ENCODE results near the gene PRIM2. TPM values are rescaled to one million over a fixed set of nuclear protein-coding genes. Genes with fewer than 3 reads are reported as not detected.

PRIM2 gene
- polyA plus RNA-seq, 4 donors = 16.4 to 20.9 (median 18.3) TPM

Other genes starting within 250 kb of the PRIM2 start
- gene ZNF451, start 227.4 kb upstream of the PRIM2 start, polyA plus RNA-seq (ENCODE audit: insufficient read length in 4 of 4) = 10 to 100 TPM; 28.1 to 41.9 (median 38.5) TPM
- gene BAG2, start 145.3 kb upstream of the PRIM2 start, polyA plus RNA-seq (ENCODE audit: insufficient read length in 4 of 4) = 1 to 10 TPM; 6.1 to 7.8 (median 6.9) TPM
- 10 to 100 TPM; 37.4 to 48.1 (median 46.0) TPM for gene RAB23, start 95.3 kb upstream of the PRIM2 start, polyA plus RNA-seq (ENCODE audit: insufficient read length in 4 of 4)